HG02970 (cell line): ENCODE measurements around the gene ACIN1.

Experiments
- ATAC-seq: cut with Tn5 transposase; IDR thresholded peaks from one replicate; pipeline ENCODE4 v1.9.1; 2021; ENCODE audit warnings: mild to moderate bottlenecking, moderate library complexity, moderate number of reproducible peaks; ENCODE audit not compliant: unreplicated experiment, low FRiP score

Gene ACIN1

DNA sequence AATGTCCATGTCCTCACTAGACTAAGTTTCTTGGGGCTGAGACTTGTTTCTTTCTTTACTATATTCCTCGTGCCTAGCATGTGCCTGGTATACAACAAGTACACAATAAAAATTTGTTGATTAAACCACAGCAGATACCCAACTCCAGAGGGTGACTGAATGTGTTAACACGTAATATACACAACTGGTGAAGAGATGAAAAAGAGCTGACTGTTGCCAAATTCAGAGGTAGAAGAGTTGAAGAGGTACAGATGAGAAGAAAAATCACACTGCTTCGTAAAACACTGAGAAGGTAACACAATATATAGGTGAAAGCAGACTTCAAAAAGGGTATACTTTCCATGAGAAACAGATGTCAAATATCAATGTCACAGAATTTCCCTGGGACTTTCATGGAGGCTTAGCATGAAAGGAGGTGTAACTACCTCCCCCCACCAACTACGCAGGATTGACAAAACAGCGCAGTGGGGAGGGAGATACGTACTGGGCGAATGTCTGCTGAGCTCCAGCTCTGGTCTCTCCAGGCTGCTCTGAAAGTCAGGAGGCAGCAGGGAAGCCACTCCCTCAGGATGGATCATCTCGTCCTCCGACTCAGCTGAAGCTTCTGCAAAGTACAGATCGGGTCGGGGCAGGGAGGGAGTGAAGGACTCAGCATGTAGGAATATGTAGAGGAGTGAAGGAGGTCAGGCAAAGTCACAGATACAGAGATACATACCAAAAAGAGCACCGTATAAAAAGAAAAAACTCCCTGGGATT, 5.3 kb downstream of the ACIN1 start:
- ATAC-seq: no peak

DNA sequence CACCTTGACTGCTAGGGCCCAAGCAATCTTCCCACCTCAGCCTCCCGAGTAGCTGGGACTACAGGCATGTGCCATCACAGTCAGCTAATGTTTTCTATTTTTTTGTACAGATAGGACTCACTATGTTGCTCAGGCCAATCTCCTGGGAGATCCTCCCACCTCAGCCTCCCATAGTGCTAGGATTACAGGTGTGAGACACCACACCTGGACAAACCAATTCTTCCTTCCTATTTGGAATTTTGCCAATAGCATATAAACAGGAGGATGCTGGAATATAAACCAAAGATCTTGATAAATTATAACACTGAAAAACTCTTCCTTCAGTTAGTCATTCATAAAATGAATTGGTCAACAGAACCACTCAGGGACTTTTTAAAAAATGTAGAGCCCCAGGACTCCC, 8.4 kb downstream of the ACIN1 start:
- ATAC-seq: no peak

DNA sequence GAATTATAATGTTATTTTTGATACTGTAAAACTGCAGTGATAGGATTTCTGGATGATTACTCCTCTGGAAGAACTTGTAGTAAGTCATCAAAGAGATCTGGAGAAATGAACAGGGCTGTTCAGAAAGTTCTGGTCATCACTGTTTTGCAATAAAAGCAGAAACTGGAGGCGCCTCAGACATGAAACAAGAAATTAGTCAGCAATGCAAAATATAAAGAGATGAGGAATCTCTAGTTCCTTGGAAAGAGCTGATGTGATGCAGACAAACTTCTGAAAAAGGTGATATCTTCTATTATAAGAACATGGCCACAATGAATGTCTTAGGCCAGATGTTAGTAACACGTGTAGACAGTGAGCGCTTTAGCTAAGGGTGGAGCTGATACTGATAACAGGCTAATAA, 9.5 kb downstream of the ACIN1 start:
- ATAC-seq: no peak

DNA sequence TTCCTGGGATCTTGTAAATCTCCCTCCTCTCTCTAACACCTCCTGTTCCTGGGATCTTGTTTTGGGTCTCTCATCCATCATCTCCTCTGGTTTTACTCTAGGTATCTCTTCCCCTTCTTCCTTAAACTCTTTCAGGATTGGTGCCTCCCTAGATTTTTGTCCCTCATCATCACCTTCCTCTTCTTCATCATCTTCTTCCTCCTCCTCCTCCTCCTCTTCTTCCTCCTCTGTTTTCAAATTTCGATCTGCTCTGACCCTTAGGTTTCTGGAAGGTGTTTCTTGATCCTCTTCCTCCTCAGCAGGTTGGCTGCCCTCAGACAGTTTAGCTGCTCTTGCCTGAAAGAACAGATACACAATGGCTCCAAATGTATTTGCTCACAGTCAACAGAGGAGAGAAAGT, 14.5 kb downstream of the ACIN1 start:
- ATAC-seq: no peak

DNA sequence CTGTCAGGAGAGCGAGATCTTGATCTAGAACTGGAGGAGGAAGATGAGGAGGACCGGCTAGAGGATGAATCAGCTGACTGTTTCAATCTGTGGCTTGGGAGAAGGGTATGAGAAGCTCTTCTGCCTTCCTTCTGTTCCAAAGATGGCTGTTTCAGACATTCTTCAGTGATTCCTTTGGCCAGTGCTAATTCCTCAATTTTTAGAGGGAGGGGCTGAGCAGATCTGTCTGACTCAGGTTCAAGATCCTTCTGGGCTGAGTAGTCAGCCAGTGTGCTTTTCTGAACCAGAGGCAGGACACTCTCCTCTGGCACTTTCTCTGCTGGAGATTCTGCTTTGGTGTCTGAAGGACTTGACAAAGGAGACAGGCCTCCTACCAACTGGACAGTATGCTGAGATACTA, 15.2 kb downstream of the ACIN1 start:
- no peak for ATAC-seq

DNA sequence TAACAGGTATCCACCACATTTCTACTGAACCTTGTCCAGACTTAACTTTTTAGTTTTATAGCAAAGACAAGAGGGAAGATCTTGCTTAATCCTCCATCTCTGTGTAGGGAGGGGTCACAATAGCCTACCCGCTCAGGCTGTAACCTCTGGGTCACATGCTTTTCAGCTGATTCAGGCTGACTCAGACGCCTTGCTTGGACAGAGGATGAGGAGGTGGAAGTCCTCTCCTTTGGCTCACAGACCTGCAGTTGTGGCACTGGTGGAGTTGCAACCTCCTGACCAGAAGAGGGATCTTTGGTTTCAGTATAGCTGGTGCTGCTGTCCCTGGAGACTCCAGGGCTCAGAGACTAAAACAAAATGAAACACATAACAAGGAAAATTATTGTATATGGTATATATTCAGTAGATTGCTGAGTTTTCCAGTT, 16.2 kb downstream of the ACIN1 start:
- ATAC-seq: no peak

DNA sequence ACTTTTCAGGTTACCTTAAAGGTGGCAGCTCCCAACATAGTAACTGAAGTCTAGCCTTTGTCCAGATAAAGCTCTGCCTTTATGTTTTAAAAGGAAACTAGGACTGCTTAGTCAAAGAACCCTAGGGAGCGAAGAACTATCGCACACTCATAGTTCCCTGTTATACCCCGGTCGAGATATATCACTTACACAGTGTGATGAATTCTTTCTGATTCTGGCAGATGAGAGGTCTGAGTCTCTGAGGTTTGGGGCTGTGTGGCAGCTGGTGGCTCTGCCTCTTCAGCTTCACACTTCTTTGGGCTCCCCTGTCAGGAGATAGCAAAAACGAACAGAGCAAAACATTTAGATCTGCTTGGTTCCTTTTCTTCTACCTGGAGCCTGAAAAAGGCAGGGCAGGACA, 17.0 kb downstream of the ACIN1 start:
- ATAC-seq: no peak

DNA sequence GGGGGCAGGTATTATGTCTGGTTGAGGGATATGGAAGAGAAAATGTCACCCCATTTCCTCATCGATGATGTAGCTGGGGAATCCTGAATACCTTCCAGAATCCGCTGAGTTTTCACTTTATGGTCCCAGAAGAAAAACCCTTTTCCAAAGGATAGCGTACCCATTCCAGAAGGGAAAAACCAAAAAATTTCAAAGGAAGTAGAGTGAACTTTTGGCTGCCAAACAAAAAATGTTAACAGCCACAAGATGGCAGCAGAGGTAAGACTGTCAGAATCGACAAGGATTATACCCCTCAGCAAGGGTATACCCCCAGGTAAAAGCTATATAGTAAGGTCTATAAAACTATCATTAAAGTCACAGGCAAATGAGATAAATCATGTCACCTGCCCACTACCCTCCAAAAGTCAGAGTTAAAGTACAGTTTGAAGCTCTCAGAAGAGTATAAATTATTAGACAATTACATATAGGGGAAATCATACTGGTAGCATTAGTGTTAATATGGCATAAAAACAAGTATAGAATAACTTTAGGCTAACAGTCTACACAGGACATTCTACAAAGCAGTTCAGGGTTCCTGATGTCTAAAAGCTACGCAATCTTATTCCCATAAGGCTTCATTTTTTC, 18.0 kb downstream of the ACIN1 start:
- ATAC-seq: no peak

DNA sequence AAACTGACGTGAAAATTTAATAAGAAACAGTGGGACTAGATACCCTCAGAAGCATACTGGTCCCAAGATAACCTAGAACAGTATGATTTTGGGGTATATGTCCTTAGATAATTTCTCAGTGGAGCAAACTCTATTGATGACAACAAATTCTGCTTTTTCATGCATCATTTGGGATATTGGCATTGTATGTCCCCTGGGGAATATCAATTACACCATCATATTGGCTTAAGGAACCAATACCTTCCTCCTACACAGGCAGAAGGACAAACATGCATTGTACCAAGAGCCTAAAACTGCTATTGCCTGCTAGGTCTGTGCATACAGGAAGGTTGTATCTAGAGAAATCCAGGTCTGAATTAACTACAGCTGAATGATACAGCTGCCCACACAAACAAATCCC, 20.0 kb downstream of the ACIN1 start:
- no peak for ATAC-seq

DNA sequence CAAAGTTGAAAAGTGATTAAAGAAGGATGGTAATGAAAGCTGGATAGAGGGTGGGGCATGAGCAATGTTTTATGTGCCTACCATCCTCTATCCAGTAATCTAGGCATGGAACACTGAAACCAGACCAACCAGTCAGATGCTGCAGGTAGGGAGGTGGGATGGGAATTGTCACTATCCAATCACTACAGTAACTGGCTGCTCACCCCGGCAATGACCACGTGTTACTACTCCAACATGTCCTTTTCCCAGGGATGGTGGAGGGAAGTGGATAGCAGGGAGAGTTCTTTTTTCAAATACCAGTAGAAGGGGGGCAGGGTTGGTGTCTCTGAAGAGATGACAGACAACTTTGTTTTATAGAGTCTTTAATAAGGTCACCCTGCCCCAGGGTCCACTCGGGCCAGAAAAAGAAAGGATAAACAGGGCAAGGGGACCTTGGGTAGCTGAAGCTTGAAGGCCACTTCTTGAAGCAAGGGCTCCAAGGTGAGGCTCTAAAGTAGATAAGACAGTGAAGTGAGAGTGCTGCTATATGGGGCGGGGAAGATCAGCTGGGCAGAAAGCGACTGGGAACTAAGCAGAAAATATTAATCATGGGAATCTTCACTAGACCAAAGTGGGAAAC, 22.9 kb downstream of the ACIN1 start:
- no peak for ATAC-seq

DNA sequence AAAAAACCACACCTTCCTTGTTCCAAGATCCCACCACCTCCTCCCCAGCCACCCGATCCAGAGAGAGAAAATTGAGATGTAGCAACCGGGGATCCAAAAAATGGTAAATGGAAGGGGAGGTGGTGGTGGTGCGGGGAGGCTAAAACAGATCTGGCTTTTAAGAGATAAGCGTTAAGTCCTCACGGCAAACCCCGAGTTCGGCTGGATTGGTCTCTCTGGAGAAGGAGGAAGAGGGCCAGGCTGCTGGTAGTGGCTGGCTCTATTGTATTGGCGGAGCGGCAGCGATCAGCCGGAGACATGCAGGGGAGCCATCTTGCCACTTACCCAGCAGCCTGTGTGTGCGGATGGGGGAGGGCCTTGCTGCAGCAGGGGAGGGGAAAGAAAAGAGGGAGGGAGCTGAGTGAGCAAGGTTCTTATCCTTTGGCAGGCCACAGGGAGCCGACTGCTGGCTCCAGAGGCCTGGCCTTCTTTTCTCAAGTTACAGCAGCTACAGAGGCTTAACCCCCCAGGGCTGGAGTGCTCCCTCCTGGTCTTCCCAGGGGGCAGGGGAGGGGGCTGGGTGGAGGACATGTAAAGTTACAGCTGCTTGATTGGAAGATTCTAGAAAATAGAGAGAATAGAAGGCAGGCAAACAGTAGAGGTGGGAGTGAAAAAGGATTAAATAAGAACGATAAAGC, 23.6 kb downstream of the ACIN1 start:
- no peak for ATAC-seq

DNA sequence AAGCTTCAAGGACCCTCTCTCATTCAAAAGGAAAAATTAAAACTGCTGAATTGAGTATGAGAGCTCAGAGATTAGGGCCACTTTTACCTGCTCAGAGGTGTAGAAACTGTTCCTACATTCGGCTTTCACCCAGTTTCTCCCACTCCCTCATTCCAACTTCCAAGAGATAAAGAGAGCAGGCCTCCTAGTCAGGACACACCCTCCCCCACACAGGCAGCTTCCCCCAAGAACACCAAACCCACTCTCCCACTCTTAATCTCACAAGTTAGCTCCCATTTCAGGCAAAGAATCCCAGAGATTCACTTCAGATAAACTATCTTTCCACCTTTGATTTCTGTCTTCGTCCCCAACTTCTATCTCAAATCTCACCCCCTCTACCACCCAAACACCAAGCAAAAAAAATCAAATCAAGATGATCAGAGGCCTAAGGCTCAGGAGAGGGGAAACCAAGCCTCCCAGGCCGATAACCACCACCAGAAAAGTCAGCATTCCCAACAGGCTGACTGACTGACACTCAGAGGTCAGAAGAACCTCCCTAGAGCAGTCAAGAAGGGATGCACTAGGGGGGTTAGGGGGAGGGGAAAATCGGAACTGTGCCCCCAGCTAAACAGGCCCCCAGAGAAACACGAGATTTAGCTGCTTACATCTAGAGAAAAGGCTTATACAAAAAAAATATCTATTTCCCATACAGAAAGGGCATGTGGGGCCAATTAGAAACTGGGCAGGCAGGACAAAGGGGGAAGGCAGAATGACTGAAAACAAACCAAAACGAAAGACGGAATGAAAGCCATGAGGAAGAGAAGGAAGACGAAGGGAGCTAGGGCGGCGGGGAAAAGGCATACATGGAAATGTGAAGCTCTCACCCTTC, 24.4 kb downstream of the ACIN1 start:
- ATAC-seq: no peak

DNA sequence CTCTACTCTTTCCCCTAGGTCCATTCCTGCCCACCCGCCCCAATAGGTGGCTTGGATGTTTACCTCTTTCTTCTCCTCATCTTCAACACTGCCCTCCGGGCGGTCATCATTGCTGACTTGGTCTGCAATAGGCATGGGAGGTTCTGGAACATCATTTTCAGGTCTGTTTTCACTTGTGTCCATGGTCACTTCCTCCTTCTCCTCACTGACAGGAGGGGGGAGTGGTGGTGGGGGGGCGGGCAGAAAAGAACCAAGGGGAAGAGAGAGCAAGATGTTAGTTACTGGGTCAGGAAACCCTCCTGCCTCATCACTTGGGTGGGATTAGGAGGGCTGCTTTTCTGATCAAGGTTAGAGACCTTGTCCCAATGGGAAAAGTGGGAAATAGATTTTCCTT, 25.5 kb downstream of the ACIN1 start:
- no peak for ATAC-seq

DNA sequence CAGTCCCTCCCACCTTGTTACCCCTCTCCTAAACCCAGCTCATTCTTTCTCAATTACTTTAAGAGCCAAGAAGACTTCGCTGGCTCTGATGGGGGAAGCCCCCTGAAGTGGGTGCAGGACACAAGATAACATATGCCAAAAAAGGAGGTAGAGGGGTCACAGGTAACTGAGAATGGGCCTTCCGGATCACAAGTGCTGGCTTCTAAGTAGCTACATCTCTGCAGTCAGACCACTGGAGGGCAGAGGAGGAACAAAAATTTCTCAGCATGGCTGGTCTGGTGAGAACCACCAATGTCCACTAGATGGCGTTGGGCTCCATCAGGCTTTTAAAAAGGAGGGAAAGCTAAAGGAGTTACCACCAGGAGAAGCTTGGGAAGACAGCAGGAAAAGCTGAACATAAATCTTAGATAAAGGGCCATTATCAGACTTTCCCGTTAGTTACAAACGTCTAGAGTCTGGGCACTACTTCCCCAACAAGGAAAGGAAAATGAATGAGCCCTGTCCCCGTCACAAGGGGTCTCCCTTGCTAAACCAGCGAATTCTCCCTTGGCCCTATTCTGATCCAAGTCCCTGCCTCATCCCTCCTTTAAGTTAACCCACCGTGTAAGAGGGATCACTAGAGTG, 26.0 kb downstream of the ACIN1 start:
- no peak for ATAC-seq

DNA sequence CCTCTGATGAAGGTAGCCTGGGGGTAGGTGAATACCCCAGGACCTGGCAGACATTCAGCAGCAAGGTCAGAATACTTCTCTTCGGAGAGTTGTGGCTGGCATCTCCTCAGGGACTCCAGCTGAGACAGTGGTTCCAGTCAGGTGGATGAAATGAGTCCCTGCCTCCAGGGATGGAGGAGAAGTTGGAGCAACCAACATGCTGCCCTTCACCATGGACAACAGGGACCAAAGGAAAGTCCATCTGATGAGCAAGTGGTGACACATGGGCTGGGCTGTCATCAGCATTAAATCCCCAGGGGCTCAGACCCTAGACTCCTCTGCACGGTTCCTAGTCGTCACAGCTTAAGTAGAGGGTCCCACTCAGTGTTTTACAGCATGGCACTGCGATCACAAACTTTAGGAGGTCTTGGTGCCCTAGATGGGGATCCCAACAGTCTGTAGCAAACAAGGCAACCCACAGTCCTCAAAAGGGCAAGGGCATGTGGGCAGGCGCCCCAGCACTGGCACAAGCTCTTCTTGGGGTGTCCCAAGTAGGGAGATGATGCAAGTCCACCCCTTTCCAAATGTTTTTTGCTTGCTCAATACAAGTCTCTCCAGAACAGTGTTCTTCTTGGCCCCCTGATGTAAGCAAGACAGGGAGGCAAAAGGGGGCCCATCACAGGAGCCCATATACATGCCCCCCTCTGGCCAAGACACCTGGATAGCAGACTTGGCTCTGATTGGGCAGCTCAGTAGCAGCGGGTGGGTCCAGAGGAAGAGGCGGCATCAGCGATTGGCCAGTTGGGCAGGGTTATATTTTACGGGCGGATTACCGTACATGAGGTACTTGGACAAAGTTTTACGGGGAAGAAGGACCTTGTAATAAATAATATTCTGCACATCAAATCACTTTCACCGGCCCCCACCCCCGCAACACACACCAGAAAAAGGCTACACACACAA, 26.8 kb downstream of the ACIN1 start:
- no peak for ATAC-seq

DNA sequence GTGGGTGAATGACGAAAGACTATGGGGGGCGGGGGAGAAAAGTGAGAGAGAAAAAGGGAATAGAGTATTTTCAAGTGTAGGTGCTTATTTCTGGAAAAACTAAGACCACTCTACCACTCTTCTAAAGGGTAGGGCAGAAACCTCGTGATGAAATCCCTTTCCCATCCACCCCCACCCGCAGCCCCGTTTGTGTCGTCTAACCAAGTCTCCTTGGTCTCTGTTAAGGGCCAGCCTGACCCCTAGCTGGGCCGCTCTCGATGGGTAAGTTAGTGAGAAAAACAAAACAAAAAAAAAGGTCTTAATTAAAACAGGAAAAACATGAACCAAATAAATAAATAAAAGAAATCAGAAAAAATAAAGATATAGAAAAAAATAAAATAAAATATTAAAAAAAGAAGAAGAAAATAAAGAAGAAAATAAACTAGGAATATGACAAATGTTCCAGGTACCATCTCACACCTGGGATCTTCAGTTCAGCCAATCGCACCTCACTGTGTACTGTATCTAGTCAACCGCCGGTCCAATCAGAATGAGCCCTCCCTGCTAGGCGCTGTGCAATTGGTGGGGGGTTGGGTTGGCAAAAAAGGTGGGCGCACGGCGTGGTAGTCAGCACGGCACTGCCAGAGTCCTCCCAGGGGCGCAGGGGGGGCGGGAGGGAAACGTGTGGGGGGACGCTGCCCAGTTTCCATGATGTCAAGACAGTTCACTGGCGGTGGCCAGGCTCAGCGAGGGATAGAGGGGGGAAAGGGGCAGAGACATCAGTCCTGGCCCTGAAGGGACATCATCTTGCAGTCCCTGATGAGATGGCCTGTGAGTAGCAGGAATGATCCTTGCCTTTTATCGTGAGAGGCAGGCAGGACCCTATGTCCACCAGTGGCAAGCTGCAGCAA, 27.8 kb downstream of the ACIN1 start:
- no peak for ATAC-seq

DNA sequence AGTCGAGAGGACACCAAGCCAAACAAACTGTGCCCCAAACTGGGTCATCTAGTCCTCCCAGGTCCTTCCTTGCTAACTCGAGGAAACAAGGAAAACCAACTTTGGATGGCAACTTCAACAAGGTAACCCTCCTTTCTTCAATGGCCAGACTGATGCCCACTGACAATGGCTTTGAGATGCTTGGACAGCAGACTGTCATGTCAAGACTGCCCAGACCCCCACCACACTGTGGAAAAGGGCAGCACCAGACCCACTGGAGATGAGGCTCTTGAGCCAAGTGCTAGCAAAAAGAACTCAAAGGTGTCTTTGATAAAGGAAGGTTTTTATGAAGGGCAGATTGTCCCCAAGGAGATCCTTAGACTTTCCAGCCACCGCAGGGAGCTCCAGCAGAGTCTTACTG, 28.6 kb downstream of the ACIN1 start:
- no peak for ATAC-seq

DNA sequence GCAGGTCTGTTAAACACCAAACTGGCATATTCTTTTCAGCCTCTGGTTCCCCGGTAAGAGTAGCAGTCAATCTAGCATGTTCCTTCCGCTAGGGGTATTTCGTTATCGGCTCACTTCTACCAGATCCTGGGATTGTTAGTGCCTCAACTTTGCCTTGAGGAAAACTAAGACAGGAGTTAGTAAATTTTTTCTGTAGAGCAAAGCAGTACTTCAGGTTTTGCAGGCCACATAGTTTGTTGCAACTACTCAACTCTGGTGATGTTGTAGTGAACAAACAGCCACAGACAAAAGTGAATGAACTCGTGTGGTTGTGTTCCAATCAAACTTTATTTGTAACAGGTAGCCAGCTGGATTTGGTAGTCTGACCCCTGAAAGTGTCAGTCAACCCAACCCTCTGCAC, 31.3 kb downstream of the ACIN1 start:
- ATAC-seq: no peak
